HepG2 (cell line): Measurements from ENCODE around the gene PCDHGB2. TPM values are rescaled to one million over a fixed set of nuclear protein-coding genes. Genes with fewer than 3 reads are reported as not detected.

Source experiments
- CTCF ChIP-seq: sonication (generic); formaldehyde crosslinking; IDR thresholded peaks from 2 replicates; pipeline ENCODE4 v1.5.0; 2020; ENCODE audit warnings: mild to moderate bottlenecking, missing genetic modification reagents, moderate library complexity
- HMGXB4 ChIP-seq, 2 experiments: sonication (generic) in 1 of 2; formaldehyde crosslinking in 1 of 2; IDR thresholded peaks; 2 replicates each; pipeline versions ENCODE4 v1.4.0 to v1.6.1; 2018 to 2020; ENCODE audit warnings: missing genetic modification reagents in 2 of 2, borderline replicate concordance in 1 of 2, low read depth in 1 of 2, mild to moderate bottlenecking in 1 of 2, missing biosample characterization in 1 of 2
- MAX ChIP-seq: IDR thresholded peaks from 2 replicates; pipeline ENCODE4 v1.6.1; 2012; ENCODE audit warnings: inconsistent platforms
- PLRG1 ChIP-seq: fragments of 450-650 bp; conservative IDR thresholded peaks from 2 replicates; pipeline ENCODE4 v1.6.1; 2016
- SNAPC4 ChIP-seq: sonication (generic); formaldehyde crosslinking; IDR thresholded peaks from 2 replicates; pipeline ENCODE4 v1.4.0; 2020; ENCODE audit warnings: mild to moderate bottlenecking, missing genetic modification reagents
- SRSF9 ChIP-seq: fragments of 200-400 bp; formaldehyde crosslinking; IDR thresholded peaks from 2 replicates; pipeline ENCODE4 v1.6.1; 2018; ENCODE audit warnings: borderline replicate concordance, mild to moderate bottlenecking, low read depth, low read length; ENCODE audit not compliant: insufficient read depth, poor library complexity, severe bottlenecking
- ZBTB8A ChIP-seq: sonication (generic); formaldehyde crosslinking; IDR thresholded peaks from 2 replicates; pipeline ENCODE4 v1.4.0; 2020; ENCODE audit warnings: mild to moderate bottlenecking, low read depth, missing genetic modification reagents, borderline replicate concordance
- ZFP82 ChIP-seq: sonication (generic); formaldehyde crosslinking; IDR thresholded peaks from 2 replicates; pipeline ENCODE4 v1.5.1; 2020; ENCODE audit warnings: mild to moderate bottlenecking, missing genetic modification reagents, borderline replicate concordance
- ZNF10 ChIP-seq: sonication (generic); formaldehyde crosslinking; IDR thresholded peaks from 2 replicates; pipeline ENCODE4 v1.4.0; 2020; ENCODE audit warnings: mild to moderate bottlenecking, low read depth, missing genetic modification reagents, borderline replicate concordance
- ZNF44 ChIP-seq: sonication (generic); formaldehyde crosslinking; IDR thresholded peaks from 2 replicates; pipeline ENCODE4 v1.5.1; 2020; ENCODE audit warnings: mild to moderate bottlenecking, missing genetic modification reagents
- ZNF556 ChIP-seq: sonication (generic); formaldehyde crosslinking; IDR thresholded peaks from 2 replicates; pipeline ENCODE4 v1.4.0; 2020; ENCODE audit warnings: mild to moderate bottlenecking, missing genetic modification reagents, borderline replicate concordance
- ZNF605 ChIP-seq: sonication (generic); formaldehyde crosslinking; IDR thresholded peaks from 2 replicates; pipeline ENCODE4 v1.8.0; 2022; ENCODE audit warnings: mild to moderate bottlenecking, missing genetic modification reagents
- polyA plus RNA-seq, 8 experiments: library from polyadenylated mRNA; depleted of rRNA in 3 of 8; stranded (reverse) in 7 of 8; unstranded in 1 of 8; fragments of >200 nt; fragmentation: Illumina TruSeq in 4 of 8; extraction: Trizol in 4 of 8; gene quantifications; 2 replicates each; pipeline versions ENCODE4 v1.2.1 to v1.2.3, GENCODE V29; 2011 to 2016; ENCODE audit warnings: low read depth in 4 of 8, missing spikeins in 1 of 8, mixed read lengths in 1 of 8; ENCODE audit not compliant: insufficient read depth in 1 of 8
- total RNA-seq, 5 experiments: library from RNA; depleted of rRNA; stranded (reverse); fragments of >200 nt; fragmentation: Illumina TruSeq; extraction: Trizol; gene quantifications; 2 replicates each; pipeline ENCODE4 v1.2.3, GENCODE V29; 2016; ENCODE audit warnings: low read depth in 1 of 5
- TF ChIP-seq, protein P1 (sequence below): IDR thresholded peaks from 2 replicates; pipeline ENCODE4 v1.6.1; 2016; ENCODE audit warnings: missing genetic modification reagents, missing compliant biosample characterization
- TF ChIP-seq, protein P2 (sequence below): sonication (generic); formaldehyde crosslinking; IDR thresholded peaks from 2 replicates; pipeline ENCODE4 v1.4.0; 2020; ENCODE audit warnings: low read depth, mild to moderate bottlenecking, missing genetic modification reagents

Gene PCDHGB2
- total and polyA plus RNA-seq, 2 of the 13 experiments (the other 11 are each of a cell fraction or from before 2014, with no cell fraction given): 0.64 to 0.82 TPM

DNA sequence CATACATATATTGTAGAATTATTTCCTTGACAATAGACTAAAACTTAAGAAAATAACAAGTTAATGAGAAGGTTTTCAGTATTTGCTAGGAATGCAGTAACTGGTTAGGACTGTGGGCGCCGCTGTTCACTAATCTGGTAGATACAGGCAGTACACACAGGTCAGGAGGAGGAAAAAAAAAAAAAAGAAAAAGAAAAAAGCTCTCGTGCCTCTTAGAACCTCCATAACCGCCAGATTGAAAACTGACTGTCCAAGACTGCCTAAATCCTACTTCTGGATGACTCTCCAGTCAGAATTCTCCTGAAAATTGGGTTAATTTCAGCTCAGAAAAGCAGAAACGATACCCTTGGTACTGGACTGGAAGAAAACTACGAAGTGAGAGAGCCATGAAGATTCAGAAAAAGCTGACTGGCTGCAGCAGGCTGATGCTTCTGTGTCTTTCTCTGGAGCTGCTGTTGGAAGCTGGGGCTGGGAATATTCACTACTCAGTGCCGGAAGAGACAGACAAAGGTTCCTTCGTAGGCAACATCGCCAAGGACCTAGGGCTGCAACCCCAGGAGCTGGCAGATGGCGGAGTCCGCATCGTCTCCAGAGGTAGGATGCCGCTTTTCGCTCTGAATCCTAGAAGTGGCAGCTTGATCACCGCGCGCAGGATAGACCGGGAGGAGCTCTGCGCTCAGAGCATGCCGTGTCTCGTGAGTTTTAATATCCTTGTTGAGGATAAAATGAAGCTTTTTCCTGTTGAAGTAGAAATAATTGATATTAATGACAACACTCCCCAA lies 29.3 kb upstream of the PCDHGB2 start, which contains the start of gene PCDHGA1 (continued):
- TF ChIP-seq ZFP82 (no peak), HMGXB4 (CRISPR knock-in tag; IDR thresholded peaks at IDR 0.05; ENCODE audit: borderline replicate concordance in 1 of 2, low read depth in 1 of 2) (peak; percentile 43 to 48; a peak in 2 of 4 replicates), MAX (peak; percentile 49; the same call in 1 of the 2 replicates), ZNF44 (CRISPR knock-in tag) (0 out of 2 replicates have a peak, but pooled peaks have one; percentile 44), SNAPC4 (CRISPR knock-in tag) (no peak), PLRG1 (no peak), ZNF605 (CRISPR knock-in tag) (0 out of 2 replicates have a peak, but pooled peaks have one; percentile 55), ZNF556 (peak; percentile 21; the same call in 1 of the 2 replicates), SRSF9 (no peak), CTCF (peak; percentile 58), ZNF10 (CRISPR knock-in tag) (no peak), ZBTB8A (CRISPR knock-in tag) (no peak)
- TF ChIP-seq, protein P1, sequence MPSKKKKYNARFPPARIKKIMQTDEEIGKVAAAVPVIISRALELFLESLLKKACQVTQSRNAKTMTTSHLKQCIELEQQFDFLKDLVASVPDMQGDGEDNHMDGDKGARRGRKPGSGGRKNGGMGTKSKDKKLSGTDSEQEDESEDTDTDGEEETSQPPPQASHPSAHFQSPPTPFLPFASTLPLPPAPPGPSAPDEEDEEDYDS (CRISPR knock-in tag): no peak
- TF ChIP-seq, protein P2, sequence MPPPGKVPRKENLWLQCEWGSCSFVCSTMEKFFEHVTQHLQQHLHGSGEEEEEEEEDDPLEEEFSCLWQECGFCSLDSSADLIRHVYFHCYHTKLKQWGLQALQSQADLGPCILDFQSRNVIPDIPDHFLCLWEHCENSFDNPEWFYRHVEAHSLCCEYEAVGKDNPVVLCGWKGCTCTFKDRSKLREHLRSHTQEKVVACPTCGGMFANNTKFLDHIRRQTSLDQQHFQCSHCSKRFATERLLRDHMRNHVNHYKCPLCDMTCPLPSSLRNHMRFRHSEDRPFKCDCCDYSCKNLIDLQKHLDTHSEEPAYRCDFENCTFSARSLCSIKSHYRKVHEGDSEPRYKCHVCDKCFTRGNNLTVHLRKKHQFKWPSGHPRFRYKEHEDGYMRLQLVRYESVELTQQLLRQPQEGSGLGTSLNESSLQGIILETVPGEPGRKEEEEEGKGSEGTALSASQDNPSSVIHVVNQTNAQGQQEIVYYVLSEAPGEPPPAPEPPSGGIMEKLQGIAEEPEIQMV (CRISPR knock-in tag): no peak
